ENCODE measurements around the gene TLR10.
"Not testable (repeated sequence)": the region's sequence is repeated elsewhere in the genome, so short reads cannot be mapped to it uniquely, and the experiment has no call there.

The TLR10 gene, protein sequence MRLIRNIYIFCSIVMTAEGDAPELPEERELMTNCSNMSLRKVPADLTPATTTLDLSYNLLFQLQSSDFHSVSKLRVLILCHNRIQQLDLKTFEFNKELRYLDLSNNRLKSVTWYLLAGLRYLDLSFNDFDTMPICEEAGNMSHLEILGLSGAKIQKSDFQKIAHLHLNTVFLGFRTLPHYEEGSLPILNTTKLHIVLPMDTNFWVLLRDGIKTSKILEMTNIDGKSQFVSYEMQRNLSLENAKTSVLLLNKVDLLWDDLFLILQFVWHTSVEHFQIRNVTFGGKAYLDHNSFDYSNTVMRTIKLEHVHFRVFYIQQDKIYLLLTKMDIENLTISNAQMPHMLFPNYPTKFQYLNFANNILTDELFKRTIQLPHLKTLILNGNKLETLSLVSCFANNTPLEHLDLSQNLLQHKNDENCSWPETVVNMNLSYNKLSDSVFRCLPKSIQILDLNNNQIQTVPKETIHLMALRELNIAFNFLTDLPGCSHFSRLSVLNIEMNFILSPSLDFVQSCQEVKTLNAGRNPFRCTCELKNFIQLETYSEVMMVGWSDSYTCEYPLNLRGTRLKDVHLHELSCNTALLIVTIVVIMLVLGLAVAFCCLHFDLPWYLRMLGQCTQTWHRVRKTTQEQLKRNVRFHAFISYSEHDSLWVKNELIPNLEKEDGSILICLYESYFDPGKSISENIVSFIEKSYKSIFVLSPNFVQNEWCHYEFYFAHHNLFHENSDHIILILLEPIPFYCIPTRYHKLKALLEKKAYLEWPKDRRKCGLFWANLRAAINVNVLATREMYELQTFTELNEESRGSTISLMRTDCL

DNA sequence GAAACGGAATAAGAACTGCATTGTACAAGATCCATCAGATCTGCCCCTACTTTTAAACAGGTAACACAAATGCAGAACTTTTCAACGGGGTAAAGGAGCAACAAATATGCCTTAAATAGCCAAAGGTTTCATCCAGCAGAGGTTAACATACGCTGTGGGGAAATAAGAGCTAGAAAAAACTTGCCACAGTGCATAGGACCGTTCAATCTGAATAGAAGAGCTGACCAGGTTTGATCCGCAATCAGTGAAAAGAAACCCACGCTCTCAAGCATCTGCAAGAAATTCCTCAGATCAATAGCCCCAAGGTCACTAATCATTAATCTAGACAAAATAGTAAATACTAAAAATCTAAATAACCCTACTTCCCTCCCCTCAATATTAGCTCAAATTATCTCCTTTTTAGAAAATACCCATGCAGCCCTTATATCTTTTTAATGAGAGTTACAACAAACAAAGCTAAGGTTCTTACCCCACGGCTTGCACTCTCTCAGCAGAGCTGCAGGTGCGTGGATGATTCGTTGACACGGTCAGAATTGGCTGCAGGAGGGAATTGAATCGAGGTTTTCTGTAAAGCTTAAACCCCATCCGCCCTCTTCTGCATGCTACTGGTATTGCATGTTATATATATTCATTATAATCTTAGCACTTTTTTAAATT, at the start of gene TLR10:
TLR10 (minus strand) TSS at position 539 of the 657 bp plus-strand sequence. CDS start 7,400 bp downstream, outside the sequence.
- DNase-seq (ENCODE audit: low read depth, low spot score): peak; percentile 26

- no peak for DNase-seq (ENCODE audit: low read depth, low spot score)
These were observed 49.4 kb upstream of the TLR10 start for GRCh38 chr4:38832206-38832605.

GRCh38 chr4:38831653-38832052, 48.9 kb upstream of the TLR10 start:
- DNase-seq (ENCODE audit: low read depth, low spot score): no peak

DNA sequence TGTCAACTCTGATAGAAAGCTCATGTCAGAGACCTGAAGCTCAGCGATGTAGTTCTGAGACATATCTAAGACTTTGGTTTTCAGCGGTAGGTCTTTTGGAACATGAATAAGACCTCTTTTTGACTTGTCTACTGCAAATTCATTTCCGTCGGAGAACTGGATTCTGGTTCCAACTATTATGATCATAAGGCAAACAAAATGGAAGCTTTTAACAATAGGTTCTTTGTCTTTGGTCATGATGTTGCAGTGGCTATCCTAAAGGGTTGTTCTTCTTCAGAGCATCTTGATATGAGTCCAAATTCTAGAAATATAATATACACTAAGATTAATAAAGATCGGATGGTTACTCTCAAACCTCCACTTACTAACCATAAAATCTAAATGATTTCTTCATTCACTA, 46.4 kb upstream of the TLR10 start:
- DNase-seq (ENCODE audit: low read depth, low spot score): no peak

DNA sequence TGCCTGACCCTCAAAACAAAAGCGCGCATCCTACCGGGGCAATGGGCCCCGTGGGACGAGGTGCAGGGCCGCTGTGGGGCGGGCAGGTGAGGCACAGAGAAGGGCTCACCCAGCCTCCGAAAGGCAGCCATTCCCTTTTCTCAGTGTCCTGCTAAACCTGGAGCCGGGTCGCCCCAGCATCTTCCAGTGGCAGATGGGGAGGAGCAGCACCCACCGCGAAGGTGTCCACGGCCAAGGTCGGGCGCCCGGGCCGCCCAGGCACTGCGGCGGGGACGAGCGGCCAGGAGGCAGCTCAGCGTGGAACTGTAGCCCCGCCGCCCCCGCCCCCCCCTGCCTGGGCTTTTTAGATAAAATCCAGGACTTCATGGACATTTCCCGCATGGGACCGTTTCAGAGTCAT, 41.0 kb upstream of the TLR10 start:
- DNase-seq (ENCODE audit: low read depth, low spot score): no peak

- no peak for DNase-seq (ENCODE audit: low read depth, low spot score)
These were observed 40.0 kb upstream of the TLR10 start for GRCh38 chr4:38822748-38823303.

DNA sequence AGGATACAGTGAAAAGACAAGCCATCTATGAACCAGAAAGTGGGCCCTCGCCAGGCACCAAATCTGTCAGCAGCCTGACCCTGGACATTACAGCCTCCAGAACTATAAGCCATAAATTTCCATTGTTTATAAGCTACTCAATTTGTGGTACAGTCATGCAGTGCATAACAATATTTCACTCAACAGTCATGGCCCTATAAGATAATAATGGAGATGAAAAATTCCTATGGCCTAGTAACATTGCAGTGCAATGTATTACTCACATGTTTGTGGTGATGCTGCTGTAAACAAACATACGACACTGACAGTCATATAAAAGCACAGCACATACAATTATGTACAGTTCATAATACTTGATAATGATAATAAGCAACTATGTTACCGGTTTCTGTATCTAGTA, 38.9 kb upstream of the TLR10 start:
- DNase-seq (ENCODE audit: low read depth, low spot score): no peak

GRCh38 chr4:38820329-38821061, 37.7 kb upstream of the TLR10 start:
- DNase-seq (ENCODE audit: low read depth, low spot score): no peak

- DNase-seq (ENCODE audit: low read depth, low spot score): no peak
These were observed 36.8 kb upstream of the TLR10 start for GRCh38 chr4:38819569-38819968.

DNA sequence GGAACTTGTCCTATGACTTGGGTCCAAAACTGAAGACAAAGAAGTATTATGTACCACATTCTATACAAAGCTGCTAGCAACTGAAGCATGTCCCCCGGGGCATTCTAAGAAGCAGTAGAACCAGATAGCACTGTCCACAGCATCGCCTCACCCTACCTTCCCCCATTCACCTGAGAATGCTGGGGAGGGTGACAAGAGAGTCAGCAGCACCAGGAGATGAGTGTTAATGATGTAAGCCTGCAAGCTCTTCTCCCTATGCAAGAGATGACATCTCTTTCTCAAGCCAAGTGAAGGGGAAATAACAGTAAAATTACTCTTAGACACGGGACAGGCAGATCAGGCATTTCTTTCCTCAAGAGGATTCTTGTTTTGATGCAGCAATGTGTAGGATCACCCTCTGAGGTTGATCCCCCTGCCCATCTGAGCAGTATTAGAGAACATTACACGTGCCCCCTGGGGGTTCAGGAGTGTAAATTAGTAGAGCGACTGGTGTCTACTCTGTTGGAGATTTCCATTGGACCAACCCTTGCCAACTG, 35.7 kb upstream of the TLR10 start:
- no peak for DNase-seq (ENCODE audit: low read depth, low spot score)

- DNase-seq (ENCODE audit: low read depth, low spot score): no peak
These were observed 33.3 kb upstream of the TLR10 start for GRCh38 chr4:38815885-38816782.

GRCh38 chr4:38814386-38814785, 31.6 kb upstream of the TLR10 start:
- DNase-seq (ENCODE audit: low read depth, low spot score): no peak

DNA sequence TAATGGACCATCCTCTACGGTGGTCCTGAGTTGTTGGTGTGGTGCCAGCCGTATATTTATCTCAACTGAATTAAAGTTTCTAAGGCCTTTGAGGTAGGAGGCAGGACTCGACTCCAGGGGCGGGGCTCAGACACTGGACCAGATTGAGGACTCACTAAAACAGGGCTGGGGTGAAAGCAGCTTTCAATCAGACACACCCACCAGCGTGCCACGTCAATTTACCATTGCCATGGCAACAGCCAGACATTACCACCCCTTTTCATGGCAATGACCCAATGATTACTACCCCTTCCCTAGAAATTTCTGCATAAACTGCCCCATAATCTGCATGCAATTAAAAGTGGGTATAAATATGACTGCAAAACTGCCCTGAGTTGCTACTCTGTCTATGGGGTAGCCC, 28.5 kb upstream of the TLR10 start:
- no peak for DNase-seq (ENCODE audit: low read depth, low spot score)

GRCh38 chr4:38807462-38807861, 24.7 kb upstream of the TLR10 start:
- not testable (repeated sequence) for DNase-seq (ENCODE audit: low read depth, low spot score)

DNA sequence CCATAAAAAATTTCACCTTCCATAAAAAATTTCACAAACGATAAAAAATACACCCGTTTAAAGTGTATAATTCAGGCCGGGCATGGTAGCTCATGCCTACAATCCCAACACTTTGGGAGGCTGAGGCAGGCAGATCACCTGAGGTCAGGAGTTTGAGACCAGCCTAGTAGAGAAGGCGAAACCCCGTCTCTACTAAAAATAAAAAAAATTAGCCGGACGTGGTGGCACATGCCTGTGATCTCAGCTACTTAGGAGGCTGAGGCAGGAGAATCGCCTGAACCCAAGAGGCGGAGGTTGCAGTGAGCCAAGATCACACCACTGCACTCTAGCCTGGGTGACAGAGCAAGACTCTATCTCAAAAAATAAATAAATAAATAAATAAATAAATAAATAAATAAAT, 23.5 kb upstream of the TLR10 start:
- not testable (repeated sequence) for DNase-seq (ENCODE audit: low read depth, low spot score)

DNA sequence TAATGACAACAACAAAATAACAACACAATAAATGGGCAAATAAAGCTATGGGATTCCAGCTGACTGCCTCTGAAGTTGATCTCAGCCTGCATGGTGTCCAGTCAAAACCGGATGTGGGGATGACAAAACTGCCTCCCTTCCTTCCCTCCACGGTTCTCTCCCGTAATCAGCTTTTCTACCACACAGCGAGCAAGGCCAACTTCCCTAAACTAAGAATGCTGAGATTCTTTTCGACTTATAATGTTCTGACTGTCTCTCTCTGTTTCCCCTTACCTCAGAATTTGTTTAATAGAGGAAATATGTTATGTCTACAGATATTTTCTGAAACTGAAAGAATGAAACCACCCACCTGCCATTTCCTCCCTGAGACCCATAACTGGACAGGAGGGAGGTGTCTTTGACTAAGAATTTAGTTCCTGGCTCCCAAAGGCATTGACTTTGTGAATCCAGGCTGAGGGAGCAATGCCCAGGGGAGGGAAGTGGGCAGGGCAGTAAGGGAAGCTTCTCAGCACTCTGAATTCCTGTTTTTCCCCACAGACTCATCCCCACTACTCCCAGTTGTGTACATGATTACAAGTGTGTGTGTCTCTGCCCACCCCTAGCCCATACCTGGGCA, 22.8 kb upstream of the TLR10 start:
- no peak for DNase-seq (ENCODE audit: low read depth, low spot score)

- peak; percentile 46 for DNase-seq (ENCODE audit: low read depth, low spot score)
These were observed 22.0 kb upstream of the TLR10 start, which contains the start of gene TLR1 for GRCh38 chr4:38804654-38805295. TLR1 (minus strand) TSS chr4:38804791; CDS start chr4:38798831, 5,960 bp downstream.

DNA sequence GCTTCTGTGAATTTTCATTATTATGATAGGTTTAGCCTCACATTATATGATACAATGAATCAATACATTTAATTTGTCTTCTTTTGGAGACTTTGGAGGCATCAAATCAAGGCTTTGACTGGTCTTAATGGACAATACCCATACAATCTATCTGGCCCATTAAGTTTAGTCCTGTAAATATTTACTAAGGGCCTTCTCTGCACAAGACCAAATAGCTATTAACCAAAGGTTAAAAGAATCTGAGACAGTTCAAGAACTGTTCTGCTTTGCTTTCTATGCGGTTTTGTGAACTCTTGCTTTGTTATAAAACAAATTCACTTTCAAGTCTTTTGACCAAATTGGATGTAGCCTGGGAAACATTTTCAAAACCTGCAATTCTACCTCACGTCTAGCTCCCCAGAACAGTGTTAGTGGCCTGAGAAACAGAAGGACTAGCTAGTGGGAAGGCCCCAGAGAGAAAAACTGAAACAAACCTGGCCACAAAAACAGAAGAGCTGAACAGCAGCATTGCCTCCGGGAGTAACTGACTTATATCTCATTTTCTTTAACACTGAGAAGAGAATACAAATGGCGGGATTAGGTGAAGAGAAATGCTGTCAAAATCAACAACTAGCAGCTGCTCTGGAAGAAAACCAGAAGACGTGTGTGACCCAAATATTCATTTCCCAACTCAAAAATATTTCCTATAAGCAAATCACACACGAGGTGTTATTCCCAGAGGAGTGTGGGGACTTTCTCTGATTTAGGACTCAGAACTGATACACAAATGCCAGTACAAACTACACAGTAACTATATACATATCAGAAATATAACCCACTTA, 21.3 kb upstream of the TLR10 start:
- DNase-seq (ENCODE audit: low read depth, low spot score): no peak

Measured in smooth muscle cell of the brain vasculature (primary cell).